ENCODE data around the gene RIPK3.
"Not testable (repeated sequence)": the region's sequence is repeated elsewhere in the genome, so short reads cannot be mapped to it uniquely, and the experiment has no call there.

Gene RIPK3

DNA sequence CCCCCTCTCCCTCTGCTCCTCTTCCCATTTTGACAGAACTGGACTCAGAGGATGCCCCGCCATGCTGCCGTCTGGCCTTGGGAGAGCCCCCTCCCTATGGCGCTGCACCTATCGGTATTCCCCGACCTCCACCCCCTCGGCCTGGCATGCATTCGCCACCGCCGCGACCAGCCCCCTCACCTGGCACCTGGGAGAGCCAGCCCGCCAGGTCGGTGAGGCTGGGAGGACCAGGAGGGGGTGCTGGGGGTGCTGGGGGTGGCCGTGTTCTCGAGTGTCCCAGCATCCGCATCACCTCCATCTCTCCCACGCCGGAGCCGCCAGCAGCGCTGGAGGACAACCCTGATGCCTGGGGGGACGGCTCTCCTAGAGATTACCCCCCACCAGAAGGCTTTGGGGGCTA lies 29.7 kb upstream of the RIPK3 start:
- DNase-seq: no peak

DNA sequence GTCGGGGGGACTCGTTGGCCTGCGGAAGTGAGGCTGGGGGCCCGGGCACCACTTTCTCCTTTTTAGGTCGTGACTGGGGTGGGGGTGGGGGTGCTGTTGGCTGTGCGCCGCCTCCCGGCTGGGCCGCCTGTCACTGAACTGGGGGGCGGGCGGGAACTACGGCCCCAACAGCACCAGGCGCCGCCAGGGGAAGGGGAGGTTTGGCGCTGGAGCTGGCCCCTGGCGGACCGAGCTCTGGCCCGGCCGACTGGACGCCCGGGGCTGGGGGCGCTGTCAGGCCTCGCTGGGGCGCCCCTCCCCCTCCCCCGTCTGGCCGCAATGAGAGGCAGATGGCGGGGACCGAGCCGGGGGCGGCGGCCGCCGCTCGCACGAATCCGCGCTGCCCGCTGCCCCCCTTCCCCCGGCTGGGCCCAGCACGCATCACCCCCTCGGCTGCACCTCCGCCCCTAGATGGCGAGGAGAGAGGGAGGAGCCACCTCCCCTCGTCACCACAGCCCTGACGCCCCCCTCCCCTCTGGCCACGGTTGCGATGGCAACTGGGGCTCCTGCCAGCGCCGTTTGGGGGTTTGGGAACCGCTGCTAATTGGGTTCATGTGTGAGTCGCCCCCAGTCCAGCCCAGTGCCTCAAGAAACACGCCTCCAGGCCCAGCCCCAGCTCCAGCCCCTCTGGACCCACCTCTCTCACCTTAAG lies 28.9 kb upstream of the RIPK3 start:
- DNase-seq: peak; percentile 28

DNA sequence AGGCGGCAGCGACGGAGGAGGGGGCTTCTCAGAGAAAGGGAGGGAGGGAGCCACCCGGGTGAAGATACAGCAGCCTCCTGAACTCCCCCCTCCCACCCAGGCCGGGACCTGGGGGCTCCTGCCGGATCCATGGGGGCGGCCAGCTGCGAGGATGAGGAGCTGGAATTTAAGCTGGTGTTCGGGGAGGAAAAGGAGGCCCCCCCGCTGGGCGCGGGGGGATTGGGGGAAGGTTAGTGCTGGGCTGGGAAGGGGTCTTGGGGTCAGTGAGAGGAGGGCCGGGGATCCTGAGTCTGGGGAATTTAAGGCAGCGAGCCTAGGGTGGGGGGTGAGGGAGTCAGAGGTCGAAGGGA lies 28.4 kb upstream of the RIPK3 start:
- DNase-seq: no peak

DNA sequence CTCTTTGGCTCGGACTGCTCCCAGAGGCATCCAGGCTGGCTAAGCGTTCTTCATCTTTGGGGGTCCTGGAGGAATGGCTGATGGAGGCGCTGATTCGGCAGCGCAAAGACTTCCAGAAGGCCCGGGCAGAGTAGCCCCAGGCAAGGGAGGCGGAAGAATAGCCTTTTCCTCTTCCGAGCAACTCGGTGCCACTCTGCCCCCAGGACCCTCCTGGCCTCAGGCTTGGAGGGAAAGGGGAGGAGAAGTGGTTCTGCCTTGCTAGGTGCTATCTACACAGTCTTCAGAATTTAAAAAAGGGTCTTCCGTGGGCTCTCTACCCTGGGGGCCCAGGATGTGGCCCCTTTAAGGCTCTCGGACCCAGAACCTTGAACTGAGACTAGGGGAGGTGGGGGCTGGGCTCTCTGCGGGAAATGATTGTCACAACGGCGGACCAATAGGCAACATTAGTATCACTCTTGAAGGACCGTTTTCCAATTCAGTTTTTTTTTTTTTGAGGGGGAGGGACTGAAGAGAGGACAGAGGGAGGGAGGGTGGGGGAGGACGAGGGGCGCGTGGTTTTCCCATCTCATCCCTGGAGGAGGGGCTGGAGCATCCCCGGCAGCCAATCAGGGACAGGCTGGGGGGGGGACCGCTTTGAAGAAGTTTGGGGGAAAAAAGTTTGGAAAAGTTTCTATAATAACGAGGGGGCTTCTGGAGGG lies 27.9 kb upstream of the RIPK3 start, which contains the start of gene NFATC4:
Gene NFATC4 (plus strand): TSS at position 671 of the 698 bp plus-strand sequence. CDS start 157 bp downstream, outside the sequence.
- DNase-seq: no peak

DNA sequence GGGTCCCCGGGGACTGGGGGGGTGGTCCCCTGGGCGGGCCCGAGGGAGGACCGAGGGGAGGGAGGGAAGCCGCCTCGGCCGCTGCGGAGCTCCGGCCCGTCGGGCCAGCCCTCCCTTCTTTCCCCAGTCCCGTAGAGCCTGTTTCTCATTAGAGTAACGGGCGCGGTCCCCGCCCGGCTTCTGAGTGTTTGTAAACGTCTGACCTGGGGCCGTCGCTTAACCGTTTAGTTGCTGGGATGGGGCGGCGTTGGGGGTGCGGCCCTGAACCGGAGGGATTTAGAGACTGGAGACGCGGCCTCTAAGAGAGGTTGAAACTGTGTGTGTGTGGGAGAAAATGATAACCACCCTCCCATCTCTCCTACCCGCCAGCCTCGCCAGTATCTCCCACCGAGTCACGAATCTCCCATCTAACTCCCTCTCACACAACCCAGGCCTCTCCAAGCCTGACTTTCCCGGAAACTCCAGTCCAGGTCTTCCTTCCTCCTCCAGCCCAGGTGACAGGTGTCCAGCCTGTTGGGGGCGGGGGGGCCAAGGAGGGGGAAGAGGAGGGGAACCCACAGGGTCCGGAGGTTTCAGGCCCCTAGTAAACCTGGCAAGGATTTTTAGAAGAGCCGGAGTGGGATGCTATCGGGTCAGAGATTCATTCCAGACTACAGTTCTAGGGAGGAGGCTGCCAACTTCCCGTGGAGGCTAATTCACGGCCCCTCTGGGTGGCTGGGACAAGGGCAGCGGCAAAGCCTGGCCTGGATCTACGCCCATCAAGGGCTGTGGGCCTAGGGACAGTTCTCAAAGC lies 27.1 kb upstream of the RIPK3 start:
- DNase-seq: no peak

DNA sequence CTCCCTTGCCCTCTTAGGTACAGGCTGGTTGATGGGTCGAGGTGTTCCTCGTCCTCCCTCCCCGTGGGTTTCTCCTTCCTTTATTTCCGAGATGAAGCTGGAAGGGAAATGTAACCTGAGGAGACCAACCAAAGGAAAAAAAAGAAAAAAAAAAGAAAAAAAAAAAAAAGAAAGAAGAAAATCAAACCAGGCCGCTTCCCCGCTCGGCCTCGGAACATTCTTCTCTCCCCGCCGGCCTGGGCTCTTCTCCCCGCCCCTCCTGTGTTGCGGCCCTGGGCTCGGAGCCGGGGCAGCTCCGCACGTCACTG lies 26.6 kb upstream of the RIPK3 start:
- DNase-seq: no peak

DNA sequence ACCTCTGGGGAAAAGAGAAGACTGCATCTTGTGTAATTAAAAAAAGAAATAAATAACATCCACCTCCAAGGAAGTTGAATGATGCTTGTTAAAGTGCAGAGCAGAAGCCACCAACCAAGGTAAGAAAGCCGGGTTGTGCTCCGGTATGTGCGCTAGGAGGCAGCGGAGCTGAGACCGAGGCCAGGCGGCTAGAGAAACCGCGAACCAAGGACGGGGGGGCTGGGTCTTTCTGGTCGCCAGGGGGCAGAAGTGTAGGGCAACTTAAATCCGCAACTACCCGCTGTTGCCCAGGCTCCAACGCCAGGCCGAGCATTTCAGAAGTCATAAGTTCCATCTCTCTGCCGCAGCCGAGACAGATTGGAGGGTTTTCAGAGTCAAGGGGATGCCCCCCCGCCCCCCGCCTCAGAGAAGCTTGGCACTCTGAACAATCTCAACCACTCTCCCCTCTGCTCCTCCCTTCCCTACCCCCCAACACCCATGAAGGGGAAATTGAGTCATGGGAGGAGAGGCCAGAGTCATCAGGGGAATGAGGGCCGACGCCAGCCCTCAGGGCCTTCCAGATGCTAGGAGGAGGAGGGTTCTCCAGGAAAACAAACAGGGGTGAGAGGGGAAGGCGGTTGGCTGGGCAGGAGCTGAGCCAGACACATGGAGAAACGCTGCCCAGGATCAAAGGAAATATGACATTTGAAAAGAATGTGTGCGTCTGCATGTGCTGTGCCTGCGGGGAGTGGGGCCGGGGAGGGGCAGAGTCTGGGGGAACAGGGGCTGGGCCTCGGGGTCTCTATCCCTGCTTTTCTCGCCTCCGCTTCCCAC lies 26.0 kb upstream of the RIPK3 start:
- DNase-seq: peak; percentile 60

DNA sequence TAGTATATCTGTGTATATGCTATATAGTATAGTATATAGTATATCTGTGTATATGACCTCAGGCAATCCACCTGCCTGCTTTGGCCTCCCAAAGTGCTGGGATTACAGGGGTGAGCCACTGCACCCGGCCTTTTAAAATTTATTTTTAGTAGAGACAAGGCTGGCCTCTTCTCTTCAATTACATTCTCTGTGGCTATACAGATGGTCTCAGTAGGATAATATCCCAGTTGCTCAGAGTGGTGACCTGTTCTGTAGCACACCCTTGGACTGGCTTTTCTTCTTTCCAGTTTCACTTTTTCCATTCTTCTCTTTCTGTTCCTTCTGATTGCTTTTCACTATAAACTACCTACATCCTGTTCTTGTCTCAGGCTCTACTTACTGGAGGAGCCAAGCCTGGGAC lies 25.1 kb upstream of the RIPK3 start:
- no peak for DNase-seq

DNA sequence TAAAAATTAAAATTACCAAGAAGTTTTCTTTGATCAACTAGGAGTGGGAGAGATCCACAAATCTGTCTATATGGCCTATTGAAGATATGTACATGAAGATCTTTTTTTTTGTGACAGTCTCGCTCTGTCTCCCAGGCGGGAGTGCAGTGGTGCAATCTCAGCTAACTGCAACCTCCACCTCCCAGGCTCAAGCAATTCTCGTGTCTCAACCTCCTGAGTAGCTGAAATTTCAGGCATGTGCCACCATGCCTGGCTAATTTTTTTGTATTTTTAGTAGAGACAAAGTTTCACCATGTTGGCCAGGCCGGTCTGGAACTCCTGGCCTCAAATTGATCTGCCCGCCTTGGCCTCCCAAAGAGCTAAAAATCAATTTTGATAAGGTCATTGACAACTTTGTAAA lies 23.6 kb upstream of the RIPK3 start:
- DNase-seq: no peak

DNA sequence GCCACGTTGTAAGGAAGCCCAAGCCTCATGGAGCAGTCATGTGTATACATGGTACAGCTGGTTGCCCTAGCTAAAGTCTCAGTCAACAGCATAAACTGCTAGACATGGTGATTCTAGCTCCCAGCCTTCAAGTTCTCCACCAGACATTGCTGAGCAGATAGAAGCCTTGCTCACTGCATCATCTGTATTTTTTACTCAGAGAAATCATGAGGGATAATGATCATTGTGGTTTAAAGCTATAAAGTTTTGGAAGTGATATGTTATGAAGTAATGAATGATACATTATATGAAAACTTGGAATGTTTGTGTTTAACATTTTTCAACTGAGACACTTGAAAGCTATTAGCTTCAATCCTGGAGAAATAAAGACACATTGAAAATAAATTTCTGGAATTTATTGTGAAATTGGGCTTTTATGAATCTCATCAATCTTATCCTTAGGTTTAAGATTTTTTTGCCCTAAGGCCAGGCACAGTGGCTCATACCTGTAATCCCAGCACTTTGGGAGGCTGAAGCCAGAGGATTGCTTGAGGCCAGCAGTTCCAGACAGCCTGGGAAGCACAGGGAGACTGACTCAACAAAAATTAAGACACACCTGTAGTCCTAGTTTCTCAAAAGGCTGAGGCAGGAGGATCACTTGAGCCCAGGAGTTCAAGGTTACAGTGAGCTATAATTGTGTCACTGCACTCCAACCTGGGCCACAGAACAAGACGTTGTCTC lies 22.6 kb upstream of the RIPK3 start:
- no peak for DNase-seq

DNA sequence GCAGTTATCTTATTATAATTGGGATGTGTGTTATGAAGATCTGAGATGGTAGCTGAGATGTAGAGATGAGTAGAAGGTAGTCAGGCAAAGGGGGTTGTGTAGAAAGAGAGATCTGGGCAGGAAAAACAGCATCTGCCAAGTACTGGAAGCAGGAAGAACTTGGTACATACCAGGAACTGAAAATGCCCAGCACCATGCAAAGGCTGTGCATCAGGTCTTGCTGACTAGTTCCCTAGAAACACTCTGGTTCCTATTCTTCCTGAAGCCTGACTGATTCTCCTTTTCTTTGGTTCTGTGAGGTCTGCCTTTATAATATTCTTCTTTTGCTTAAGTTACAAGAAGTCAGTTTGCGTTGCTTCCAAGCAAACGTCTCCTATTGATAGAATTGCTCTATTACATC lies 21.5 kb upstream of the RIPK3 start:
- DNase-seq: no peak

DNA sequence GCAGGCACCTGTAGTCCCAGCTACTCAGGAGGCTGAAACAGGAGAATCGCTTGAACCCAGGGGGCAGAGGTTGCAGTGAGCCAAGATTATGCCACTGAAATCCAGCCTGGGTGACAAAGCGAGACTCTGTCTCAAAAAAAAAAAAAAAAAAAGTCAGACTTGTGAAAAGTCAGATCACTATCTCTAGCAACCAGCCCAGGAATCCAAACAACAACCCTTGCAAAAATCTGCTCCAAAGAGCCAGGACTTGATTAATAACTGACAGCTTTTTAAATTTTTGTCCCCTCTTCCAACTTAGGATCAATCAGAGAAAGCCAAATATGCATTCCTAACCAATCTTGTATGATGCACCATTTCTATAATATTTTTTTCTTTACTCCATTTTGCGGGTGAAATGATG lies 20.5 kb upstream of the RIPK3 start:
- DNase-seq: no peak

DNA sequence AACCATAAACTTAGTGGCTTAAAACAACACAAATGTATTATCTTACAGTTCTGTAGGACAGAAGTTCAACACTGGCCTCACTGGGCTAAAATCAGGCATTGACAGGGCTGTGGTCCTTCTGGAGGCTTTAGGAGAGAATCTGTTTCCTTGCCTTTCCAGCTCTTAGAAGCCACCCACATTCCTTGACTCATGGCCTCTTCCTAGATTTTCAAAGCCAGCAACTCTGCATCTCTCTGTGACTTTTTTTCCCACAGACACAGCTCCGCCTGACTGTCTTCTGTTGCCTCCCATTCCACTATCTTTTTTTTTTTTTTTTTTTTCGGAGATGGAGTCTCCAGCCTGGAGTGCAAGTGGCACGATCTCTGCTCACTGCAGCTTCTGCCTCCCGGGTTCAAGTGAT lies 16.4 kb upstream of the RIPK3 start:
- DNase-seq: no peak

DNA sequence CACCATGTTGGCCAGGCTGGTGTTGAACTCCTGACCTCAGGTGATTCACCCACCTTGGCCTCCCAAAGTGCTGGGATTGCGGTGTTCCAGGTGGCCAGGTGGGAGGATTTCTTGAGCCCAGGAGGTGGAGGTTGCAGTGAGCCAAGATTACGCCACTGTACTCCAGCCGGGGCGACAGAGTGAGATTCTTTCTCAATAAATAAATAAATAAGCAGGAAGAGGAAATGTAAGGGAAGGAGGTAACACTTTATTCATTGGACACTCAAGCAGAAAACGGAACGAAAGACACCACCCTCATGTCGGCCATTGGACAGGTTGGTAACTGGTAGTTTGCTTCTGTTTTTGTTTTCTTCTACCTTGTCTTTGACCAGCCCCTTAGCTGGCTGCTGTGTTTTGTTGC lies 15.2 kb upstream of the RIPK3 start:
- no peak for DNase-seq

DNA sequence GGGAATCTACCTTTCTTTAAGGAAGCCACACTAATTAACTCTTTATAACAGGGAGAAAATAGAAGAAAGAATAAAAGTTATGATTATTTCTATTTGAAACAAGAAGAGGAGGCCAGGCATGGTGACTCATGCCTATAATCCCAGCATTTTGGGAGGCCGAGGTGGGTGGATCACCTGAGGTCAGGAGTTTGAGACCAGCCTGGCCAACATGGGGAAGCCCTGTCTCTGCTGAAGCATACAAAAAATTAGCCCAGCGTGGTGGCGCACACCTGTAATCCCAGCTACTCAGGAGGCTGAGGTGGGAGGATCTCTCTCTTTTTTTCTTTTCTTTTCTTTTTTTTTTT lies 14.7 kb upstream of the RIPK3 start:
- DNase-seq: not testable (repeated sequence)

DNA sequence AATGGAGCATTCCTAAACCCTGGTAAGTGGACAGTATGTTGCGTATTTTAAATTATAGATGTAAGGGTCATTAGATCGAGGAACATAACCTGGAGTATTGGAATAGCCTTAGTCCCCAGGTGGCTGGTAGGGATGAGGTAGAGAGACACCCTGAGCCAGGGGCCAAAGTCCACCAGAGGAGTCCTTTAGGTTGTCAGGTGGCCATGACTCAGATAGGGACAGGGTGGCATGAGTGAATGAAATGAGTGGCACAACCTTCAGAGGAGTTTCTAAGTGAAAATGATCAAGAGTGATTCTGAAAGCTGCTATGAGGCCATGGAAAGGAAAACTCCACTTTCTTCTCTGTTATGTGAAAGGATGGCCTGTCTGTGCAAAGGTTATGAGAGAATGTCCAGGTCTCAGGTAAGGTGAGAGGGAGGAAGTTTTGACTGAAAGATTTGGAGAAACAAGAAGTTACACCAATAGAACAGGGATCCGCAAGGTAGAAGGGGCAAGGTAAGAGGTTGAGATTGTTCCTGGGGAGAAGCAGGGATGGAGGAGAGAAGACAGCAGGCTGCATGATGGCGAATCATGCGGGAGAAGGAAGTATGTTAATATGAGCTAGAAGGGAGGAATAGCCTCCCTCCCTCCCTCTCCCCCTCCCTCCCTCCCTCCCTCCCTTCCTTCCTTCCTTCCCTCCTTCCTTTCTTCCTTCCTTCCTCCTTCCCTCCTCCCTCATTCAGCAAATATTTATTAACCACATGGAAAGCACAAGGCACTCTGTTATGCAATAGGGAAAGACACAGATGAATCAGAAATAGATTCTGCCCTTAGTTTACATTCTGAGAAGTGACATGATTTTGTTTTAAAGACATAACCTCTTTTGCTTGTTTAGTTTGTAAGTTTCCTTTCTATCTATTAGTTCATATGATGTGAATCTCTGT lies 14.0 kb upstream of the RIPK3 start:
- no peak for DNase-seq

DNA sequence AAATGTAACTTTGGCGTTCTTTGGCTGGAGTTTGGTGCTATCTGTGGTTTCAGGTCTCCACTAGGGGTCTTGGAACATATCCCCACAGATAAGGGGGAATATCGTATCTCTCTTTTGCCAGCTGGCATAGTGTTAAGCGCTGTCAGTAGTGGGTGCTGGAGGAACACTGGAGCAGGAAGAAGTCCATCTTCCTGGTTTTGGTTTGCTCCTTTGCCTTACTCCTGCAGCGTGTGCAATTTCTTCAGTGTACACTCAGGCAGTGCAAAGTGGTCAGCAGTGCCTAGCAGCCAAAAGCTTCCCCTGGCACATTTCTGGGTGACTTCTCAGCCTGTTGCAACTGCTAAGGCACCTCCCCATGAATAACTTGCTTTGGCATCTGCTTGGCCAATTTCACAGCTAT lies 11.7 kb upstream of the RIPK3 start:
- DNase-seq: no peak

DNA sequence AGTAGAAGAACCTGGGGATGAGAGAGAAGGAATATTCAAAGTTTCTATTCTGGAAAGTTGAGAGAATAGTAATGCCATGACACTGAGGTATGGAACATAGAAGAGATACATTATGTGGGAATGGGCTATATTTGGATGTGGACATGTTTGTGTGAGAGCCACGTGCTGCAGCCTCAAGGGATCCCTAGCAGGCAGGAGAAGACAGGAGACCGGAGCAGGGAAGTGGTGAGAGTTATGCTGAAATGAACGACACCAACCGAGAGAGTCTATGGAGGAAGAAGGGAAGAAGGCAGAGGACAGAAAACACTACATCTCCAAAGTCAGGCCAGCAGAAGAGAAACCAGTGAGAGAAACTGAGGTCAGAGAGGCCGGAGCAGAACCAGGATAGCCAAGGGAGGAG lies 10.0 kb upstream of the RIPK3 start:
- DNase-seq: no peak

DNA sequence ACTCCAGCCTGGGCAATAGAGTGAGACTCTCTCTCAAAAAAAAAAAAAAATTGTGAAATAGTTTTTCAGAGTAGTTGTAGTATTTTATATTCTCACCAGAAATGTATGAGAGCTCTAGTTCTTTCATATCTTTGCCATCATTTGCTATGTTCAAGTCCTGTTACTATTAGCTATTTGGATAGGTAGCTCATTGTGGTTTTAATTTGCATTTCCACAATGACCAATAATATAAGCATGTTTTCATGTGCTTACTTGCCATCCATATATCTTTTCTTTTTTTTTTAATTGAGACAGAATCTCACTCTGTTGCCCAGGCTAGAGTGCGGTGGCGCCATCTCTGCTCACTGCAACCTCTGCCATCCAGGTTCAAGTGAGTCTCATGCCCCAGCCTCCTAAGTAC lies 8.4 kb upstream of the RIPK3 start:
- no peak for DNase-seq

DNA sequence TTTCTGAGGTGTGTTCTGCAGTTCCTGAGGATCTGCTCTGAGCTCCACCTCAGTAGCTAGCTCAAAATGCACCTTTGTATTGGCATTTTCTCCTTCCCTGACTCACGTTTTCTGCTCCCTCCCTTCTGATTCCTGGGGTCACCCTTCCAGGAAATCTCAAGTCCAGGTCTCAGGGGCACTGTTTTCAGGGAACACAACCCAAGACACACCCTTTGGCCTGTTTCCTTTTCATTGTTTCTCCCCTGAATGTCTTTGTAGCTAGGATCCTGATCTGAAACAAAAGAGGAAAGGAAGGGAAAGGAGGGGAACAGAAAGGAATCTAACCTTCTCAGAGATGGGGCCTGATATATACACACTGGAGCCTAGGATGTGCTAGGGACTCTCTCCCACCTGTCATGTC lies 7.3 kb upstream of the RIPK3 start:
- DNase-seq: no peak

DNA sequence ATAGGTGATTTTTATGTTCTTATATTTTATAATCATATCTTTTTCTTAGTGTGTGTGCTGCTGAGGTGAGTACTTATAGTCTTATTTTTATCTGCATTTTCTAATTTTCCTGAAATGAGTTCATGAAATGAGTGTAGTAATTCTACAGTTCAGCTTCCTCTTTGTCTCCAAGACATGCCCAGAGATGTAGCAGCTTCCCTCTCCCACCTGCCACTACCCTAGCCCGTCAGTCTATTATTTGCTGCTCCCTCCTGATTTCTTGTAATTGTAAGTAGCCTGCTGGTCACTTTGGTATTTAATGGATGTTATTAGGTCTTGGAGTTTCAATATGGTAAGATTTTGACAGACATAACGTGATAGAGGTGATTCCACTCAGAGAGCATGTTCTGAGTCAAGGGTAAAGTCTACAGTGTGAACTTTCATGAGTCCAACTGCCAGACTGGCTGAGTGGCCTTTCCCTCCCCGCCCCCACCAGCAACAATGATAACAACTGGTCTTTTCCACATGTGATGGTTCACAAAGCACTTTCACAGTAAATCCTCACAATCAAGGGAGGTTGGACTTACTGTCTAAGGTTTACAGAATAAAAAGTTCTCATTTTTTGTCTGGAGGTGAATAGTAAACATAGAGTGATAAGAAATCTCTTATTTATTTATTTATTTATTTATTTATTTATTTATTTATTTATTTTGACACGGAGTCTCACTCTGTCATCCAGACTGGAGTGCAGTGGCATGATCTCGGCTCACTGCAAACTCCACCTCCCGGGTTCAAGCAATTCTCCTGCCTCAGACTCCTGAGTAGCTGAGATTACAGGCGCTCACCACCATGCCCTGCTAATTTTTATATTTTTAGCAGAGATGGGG lies 4.2 kb upstream of the RIPK3 start:
- DNase-seq: no peak

Measured in activated naive CD4-positive, alpha-beta T cell treated with anti-CD3 and anti-CD28 coated beads, Interleukin-2, amount 50 U/mL, for 16 hours (primary cell).